GM18858 (cell line): Measurements from ENCODE around the gene TRIM9.

Experiments
- ATAC-seq: cut with Tn5 transposase; IDR thresholded peaks from one replicate; pipeline ENCODE4 v1.9.1; 2021; ENCODE audit not compliant: unreplicated experiment

TRIM9 gene

DNA sequence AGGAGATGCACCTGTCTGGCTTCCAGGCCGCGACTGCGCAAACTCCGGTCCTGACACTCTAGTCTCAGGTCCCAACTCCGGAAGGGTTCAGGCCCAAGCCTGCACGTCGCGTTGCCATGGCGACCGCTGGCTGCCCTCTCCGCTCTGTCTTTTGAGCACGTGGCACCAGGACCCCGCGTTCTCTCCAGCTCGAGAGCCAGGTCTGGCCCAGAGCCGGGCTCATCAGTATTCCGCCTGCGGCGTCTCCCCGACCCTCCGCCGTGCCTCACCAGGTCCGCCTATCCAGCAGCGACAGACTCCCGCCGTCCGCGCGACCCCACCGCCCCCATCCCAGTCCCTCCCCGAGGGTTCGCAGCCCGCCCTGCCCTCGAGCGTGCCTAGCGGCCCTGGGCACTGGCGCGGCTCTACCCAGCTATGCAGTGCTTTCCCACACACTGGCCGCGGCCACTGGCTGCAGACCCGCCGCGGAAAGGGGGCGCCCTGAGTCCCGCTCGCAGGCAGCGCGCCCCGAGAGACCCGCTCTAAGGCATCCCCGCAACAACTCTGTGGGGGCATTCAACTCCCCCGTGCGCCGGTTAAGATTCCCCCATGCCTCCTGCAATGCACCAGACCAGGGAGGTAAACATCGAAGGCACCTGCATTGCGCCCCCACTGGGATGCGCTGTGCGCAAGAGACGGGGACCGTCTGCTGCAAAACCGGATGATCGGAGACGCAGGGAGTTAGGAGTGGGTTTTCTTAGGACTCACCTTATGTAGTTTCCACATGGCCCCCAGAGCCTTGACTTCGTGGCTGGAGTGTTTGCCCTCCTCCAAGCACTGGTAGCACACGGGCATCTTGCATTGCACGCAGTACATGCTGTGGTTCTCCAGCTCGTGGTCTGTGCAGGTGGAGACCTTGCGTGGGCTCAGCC is 1.3 kb downstream of the TRIM9 start:
- ATAC-seq: no peak

DNA sequence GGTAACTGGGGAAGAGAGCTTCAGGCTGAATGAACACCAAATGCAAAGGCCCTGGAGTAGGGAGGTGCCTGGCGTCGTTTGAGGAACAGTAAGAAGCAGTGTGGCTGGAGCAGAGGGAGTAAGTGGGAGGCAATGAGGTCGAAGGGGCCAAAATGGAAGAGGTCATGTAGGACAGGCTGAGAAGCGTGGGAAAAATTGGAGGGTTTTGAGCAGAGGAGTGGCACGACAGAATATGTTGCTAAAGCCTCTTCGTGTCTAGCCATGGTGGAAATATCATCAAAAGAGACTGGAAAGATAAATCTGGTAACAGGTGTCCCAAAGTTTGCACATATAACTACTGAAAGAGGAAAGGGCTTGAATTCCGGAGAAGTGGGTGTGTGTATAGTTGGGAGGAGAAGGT is 1.9 kb downstream of the TRIM9 start:
- no peak for ATAC-seq

DNA sequence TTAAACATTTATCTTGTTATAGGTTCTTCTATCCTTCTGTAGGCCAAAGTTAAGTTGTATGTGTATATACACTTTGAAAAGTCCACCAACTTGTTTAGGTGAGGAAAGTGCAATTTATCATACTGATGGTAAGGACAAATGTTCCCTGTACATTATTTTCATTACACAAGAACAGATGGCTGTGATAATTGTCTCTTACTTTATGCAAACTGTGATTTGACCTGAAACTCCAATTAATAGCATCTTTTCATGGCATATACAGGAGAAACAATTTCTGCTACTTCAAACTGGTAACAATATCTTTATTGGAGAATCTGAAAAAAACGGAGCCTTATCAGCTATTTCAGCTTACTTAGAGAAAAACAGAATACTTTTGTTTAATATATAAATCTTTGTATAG is 5.6 kb downstream of the TRIM9 start:
- ATAC-seq: no peak

GRCh38 chr14:51087031-51087441 is 7.9 kb downstream of the TRIM9 start:
- ATAC-seq: no peak

GRCh38 chr14:51086044-51086443 is 8.9 kb downstream of the TRIM9 start:
- ATAC-seq: no peak

DNA sequence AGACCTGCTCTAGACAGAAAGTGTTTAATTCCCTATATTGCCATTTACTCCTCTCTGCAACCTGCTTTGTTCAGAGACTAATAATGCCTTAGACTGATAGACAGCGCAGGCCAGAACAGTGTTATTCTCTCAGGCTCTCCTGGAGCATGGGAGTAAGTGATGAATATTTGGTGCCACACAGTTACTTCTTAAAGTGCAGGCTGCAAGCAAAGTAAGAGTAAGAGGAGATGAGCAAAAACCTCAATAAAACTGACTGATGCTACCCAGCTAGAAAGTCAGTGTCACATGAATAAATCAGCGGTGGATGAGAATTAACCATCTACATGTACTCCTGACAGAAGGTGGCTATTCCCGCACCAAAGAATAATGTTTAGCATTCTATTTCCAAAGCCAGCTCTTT is 9.9 kb downstream of the TRIM9 start:
- no peak for ATAC-seq

- ATAC-seq: no peak
These were observed 10.4 kb downstream of the TRIM9 start for GRCh38 chr14:51084507-51084906.

DNA sequence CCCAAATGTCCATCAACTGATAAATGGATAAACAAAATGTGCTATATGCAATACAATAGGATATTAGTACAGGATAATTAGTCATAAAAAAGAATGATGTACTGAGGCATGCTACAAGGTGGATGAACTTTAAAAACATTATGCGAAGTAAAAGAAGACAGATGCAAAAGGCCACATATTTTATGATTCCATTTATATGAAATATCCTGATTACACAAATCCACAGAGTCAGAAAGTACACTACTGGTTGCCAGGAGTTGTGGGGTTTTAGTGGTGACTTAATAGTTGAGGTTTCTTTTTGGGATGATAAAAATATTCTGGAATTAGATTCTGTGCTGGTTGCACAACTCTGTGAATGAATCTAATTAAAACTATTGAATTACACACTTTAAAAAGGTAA is 12.6 kb downstream of the TRIM9 start:
- no peak for ATAC-seq

- no peak for ATAC-seq
These were observed 13.2 kb downstream of the TRIM9 start for GRCh38 chr14:51081712-51082111.

DNA sequence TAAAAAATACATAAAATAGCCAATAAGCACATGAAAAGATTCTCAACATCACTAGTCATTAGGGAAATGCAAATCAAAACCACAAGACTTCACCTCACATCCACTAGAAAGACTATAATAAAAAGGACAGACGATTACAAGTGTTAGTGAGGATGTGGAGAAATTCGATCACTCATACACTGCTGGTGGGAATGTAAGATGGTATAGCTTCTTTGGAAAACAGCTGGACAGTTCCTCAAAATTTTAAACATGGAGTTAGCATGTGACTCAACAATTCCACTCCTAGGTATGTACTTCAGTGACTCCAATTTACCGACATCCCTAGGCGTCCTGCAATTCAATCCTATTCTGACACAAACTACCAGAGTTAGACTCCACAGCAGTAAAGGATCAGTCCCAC is 13.7 kb downstream of the TRIM9 start:
- ATAC-seq: no peak

- ATAC-seq: no peak
These were observed 14.3 kb downstream of the TRIM9 start for GRCh38 chr14:51080645-51081044.

- no peak for ATAC-seq
These were observed 15.4 kb downstream of the TRIM9 start for GRCh38 chr14:51079489-51079888.

DNA sequence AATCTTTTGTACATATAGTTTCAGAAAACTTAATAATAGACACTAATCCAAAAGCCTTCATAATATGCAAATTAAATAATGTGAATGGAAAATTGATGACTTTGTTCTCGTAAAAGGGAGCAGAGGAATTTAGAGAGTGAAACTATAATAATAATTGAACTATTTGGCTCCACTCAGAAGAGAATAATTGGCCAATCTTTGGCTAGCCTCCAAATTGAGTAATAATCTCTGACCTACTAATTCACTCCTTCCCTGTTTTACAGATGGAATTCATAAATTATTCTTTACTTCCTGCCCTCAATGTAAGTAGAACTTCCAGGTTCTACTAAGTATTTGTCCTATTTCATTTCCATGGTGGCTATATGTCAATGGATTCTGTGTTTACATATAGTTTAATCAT is 15.8 kb downstream of the TRIM9 start:
- ATAC-seq: no peak

DNA sequence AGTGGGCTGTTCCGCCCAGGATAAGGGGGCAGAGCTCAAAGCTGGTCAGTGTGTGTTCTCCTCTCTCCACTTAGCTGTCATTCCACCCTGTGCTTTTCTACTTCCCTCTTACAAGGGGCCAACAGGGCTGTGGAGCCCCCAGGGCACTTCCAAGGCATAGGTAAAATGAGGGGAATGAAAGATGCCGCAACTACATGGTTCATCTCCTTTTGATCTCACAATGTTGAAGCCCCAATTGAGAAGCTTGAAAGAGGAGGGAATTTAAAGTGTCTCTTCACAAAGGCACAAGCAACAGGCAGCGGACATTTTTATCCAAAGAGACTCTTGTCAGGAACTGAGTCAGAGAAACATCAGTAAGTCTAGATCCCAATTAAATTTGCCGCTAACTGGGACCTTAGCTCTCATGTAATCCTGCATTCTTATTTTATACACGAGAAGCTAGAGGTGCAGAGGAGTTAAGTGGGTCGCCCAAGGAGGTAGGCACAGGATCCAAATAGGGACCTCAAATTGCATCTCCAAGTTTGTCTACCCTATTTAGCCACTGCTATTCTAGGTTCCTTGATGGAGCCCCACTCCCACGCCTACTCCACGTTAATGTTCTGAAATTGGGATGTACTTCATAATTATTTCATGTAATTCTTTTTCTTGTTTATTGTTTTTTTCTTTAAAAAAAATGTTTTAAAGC is 20.1 kb downstream of the TRIM9 start:
- no peak for ATAC-seq

DNA sequence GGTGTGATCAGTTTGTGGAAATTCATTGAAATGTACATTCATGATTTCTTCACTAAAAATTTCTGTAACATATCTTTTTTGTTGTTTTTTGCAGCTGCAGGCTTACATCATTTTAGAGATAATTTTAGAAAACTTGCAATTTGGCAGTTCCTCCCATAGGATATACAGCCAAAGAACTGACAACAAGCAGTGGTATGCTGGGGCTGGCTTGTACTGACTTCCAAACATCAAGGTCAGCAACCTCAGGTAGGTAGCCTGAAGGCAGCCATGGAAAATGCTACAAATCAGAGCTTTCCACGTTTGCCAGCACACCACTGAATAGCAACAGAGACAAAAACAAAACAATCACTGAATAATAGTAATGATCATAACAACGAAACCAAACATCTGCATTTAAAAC is 21.2 kb downstream of the TRIM9 start:
- ATAC-seq: no peak

GRCh38 chr14:51072976-51073375 is 21.9 kb downstream of the TRIM9 start:
- no peak for ATAC-seq

- no peak for ATAC-seq
These were observed 23.0 kb downstream of the TRIM9 start for GRCh38 chr14:51071857-51072256.

DNA sequence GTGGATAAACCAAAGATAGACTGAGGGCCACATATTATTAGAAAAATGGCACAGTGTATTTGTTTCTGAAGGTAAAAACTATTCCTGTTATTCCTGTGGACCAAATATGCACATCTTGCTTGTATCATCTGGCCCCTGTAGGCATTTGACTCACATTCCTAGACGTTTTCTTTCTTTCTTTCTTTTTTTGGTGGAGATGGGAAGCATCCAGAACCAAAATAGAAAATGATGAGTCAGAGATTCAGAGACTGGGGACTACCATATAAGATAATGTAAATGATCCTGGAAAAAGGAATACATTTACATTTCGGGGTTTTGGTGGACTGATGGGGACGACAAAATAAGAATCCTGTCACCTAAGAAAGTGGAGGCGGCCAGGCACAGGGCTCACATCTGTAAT is 24.2 kb downstream of the TRIM9 start:
- ATAC-seq: no peak

DNA sequence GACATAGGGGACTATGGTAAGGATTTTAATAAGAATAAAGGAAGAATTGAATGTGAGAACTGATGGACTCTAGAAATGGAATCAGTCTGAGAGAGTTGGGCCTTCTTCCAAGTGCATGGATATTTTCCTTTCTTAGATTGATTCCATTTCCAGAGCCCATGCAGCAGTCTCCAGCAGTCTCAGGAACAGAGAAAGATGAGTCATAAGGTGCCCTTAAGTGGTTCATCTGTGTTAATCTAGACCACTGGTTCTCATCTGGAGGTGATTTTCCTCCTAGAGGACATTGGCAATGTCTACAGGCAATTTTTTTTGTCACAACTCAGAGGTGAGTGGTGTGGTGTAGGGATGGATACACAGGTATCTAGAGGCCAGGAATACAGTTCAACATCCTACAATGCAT is 25.9 kb downstream of the TRIM9 start:
- ATAC-seq: no peak

GRCh38 chr14:51068268-51068667 is 26.6 kb downstream of the TRIM9 start:
- ATAC-seq: no peak

DNA sequence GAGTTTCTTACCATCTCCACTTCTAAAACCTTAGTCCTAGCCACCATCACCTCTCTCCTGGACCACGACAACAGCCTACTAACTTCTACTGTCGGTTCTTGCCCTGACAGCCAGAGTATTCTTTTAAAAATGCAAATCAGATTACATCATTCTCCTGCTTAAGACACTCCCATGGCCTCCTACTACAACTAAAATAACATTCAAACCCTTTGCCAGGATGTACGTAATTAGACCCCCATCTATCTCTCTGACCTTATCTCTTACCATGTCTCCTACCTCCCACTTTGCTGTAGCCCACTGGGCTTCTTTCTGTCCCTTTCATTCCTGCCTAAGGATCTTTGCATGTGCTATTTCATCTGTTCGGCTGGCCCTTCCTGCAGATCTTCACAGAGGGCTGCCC is 27.6 kb downstream of the TRIM9 start:
- ATAC-seq: no peak

GRCh38 chr14:51066576-51066975 is 28.3 kb downstream of the TRIM9 start:
- no peak for ATAC-seq
